ENCODE measurements around the gene RCN2. TPM values are rescaled to one million over a fixed set of nuclear protein-coding genes. Genes with fewer than 3 reads are reported as not detected.
"Not testable (repeated sequence)": the region's sequence is repeated elsewhere in the genome, so short reads cannot be mapped to it uniquely, and the experiment has no call there.

The RCN2 gene
- total and polyA plus RNA-seq, 9 donors, result 51.2 to 131 (median 105) TPM

- DNase-seq, result no peak
- no CpG with 5 or more reads among the region's 1 CpG for WGBS (ENCODE audit: insufficient coverage)
- Histone ChIP-seq H3K9me3 (replicated peaks; ENCODE audit: control insufficient read depth, low read depth, low read length) (no peaks in the 10 kb centered on the region), H3K4me1 (ENCODE audit: control insufficient read depth, insufficient read depth, low read length) (no peaks in the 10 kb centered on the region), H3K27me3 (ENCODE audit: control insufficient read depth, insufficient read depth, low read length) (no peaks in the 10 kb centered on the region), H3K36me3 (ENCODE audit: control insufficient read depth, insufficient read depth, low read length) (peaks cover 8% of the 10 kb centered on the region), H3K4me3 (ENCODE audit: low read length) (no peak overlapping the region), H3K27ac (ENCODE audit: low read length) (no peak overlapping the region)
These were observed 19.7 kb downstream of the RCN2 start for GRCh38 chr15:76951220-76951619.

- Histone ChIP-seq H3K4me3 (ENCODE audit: low read length) (no peak overlapping the region), H3K36me3 (ENCODE audit: control insufficient read depth, insufficient read depth, low read length) (peaks cover 5% of the 10 kb centered on the region), H3K9me3 (replicated peaks; ENCODE audit: control insufficient read depth, low read depth, low read length) (no peaks in the 10 kb centered on the region), H3K27me3 (ENCODE audit: control insufficient read depth, insufficient read depth, low read length) (no peaks in the 10 kb centered on the region), H3K27ac (ENCODE audit: low read length) (no peak overlapping the region), H3K4me1 (ENCODE audit: control insufficient read depth, insufficient read depth, low read length) (no peaks in the 10 kb centered on the region)
- WGBS (ENCODE audit: insufficient coverage), result no CpG with 5 or more reads among the region's 3 CpGs
- no peak for DNase-seq
These were observed 22.4 kb downstream of the RCN2 start for GRCh38 chr15:76953913-76954312.

GRCh38 chr15:76954744-76955143 is 23.2 kb downstream of the RCN2 start:
- DNase-seq, result no peak
- Histone ChIP-seq H3K27ac (ENCODE audit: low read length) (no peak overlapping the region), H3K27me3 (ENCODE audit: control insufficient read depth, insufficient read depth, low read length) (no peaks in the 10 kb centered on the region), H3K36me3 (ENCODE audit: control insufficient read depth, insufficient read depth, low read length) (peaks cover 5% of the 10 kb centered on the region), H3K4me1 (ENCODE audit: control insufficient read depth, insufficient read depth, low read length) (no peaks in the 10 kb centered on the region), H3K4me3 (ENCODE audit: low read length) (no peak overlapping the region), H3K9me3 (replicated peaks; ENCODE audit: control insufficient read depth, low read depth, low read length) (no peaks in the 10 kb centered on the region)
- 0% methylated on average over 1 of the region's 2 CpGs for WGBS (ENCODE audit: insufficient coverage)

- H3K36me3 ChIP-seq (ENCODE audit: control insufficient read depth, insufficient read depth, low read length), result no peaks in the 10 kb centered on the region
These were observed 29.9 kb downstream of the RCN2 start for GRCh38 chr15:76961268-76962011.

GRCh38 chr15:76962337-76963013 is 30.9 kb downstream of the RCN2 start:
- no peak overlapping the region for H3K4me3 ChIP-seq (ENCODE audit: low read length)
- peaks cover 6% of the 10 kb centered on the region for H3K27me3 ChIP-seq (ENCODE audit: control insufficient read depth, insufficient read depth, low read length)
- H3K36me3 ChIP-seq (ENCODE audit: control insufficient read depth, insufficient read depth, low read length), result no peaks in the 10 kb centered on the region
- WGBS (ENCODE audit: insufficient coverage), result 75% methylated on average over 8 of the region's 9 CpGs
- peaks cover 16% of the 10 kb centered on the region for H3K4me1 ChIP-seq (ENCODE audit: control insufficient read depth, insufficient read depth, low read length)
- DNase-seq, result no peak
- no peaks in the 10 kb centered on the region for H3K9me3 ChIP-seq (replicated peaks; ENCODE audit: control insufficient read depth, low read depth, low read length)
- peak overlapping the region; percentile 65 for H3K27ac ChIP-seq (ENCODE audit: low read length)

More at GRCh38 chr15:76961268-76962011, 29.9 kb downstream of the RCN2 start:
- Histone ChIP-seq H3K27me3 (ENCODE audit: control insufficient read depth, insufficient read depth, low read length) (peaks cover 6% of the 10 kb centered on the region), H3K27ac (ENCODE audit: low read length) (peak overlapping the region; percentile 65), H3K4me1 (ENCODE audit: control insufficient read depth, insufficient read depth, low read length) (peaks cover 16% of the 10 kb centered on the region), H3K4me3 (ENCODE audit: low read length) (no peak overlapping the region), H3K9me3 (replicated peaks; ENCODE audit: control insufficient read depth, low read depth, low read length) (no peaks in the 10 kb centered on the region)
- 22% methylated on average over 3 of the region's 6 CpGs for WGBS (ENCODE audit: insufficient coverage)
- peak; percentile 87 for DNase-seq

- H3K36me3 ChIP-seq (ENCODE audit: control insufficient read depth, insufficient read depth, low read length), result no peaks in the 10 kb centered on the region
- H3K4me3 ChIP-seq (ENCODE audit: low read length), result no peak overlapping the region
- peak; percentile 39 for DNase-seq
- peaks cover 6% of the 10 kb centered on the region for H3K27me3 ChIP-seq (ENCODE audit: control insufficient read depth, insufficient read depth, low read length)
- no peaks in the 10 kb centered on the region for H3K9me3 ChIP-seq (replicated peaks; ENCODE audit: control insufficient read depth, low read depth, low read length)
- 36% methylated on average over 9 of the region's 9 CpGs for WGBS (ENCODE audit: insufficient coverage)
- H3K4me1 ChIP-seq (ENCODE audit: control insufficient read depth, insufficient read depth, low read length), result peaks cover 16% of the 10 kb centered on the region
- H3K27ac ChIP-seq (ENCODE audit: low read length), result peak overlapping the region; percentile 65
These were observed 32.0 kb downstream of the RCN2 start for GRCh38 chr15:76963596-76963995.

GRCh38 chr15:76964157-76964556 is 32.6 kb downstream of the RCN2 start:
- no peak overlapping the region for H3K27ac ChIP-seq (ENCODE audit: low read length)
- peaks cover 16% of the 10 kb centered on the region for H3K4me1 ChIP-seq (ENCODE audit: control insufficient read depth, insufficient read depth, low read length)
- peak; percentile 59 for DNase-seq

GRCh38 chr15:76966051-76966450 is 34.5 kb downstream of the RCN2 start:
- not testable (repeated sequence) for DNase-seq; H3K27me3 ChIP-seq (ENCODE audit: control insufficient read depth, insufficient read depth, low read length); H3K4me3 ChIP-seq (ENCODE audit: low read length); H3K27ac ChIP-seq (ENCODE audit: low read length); H3K36me3 ChIP-seq (ENCODE audit: control insufficient read depth, insufficient read depth, low read length); H3K9me3 ChIP-seq (replicated peaks; ENCODE audit: control insufficient read depth, low read depth, low read length)
- 65% methylated on average over 4 of the region's 7 CpGs for WGBS (ENCODE audit: insufficient coverage)
- H3K4me1 ChIP-seq (ENCODE audit: control insufficient read depth, insufficient read depth, low read length), result peaks cover 16% of the 10 kb centered on the region

More at GRCh38 chr15:76964157-76964556, 32.6 kb downstream of the RCN2 start:
- no CpG with 5 or more reads among the region's 5 CpGs for WGBS (ENCODE audit: insufficient coverage)
- Histone ChIP-seq H3K4me3 (ENCODE audit: low read length) (no peak overlapping the region), H3K27me3 (ENCODE audit: control insufficient read depth, insufficient read depth, low read length) (peaks cover 6% of the 10 kb centered on the region), H3K9me3 (replicated peaks; ENCODE audit: control insufficient read depth, low read depth, low read length) (no peaks in the 10 kb centered on the region), H3K36me3 (ENCODE audit: control insufficient read depth, insufficient read depth, low read length) (no peaks in the 10 kb centered on the region)

GRCh38 chr15:76967067-76967466 is 35.5 kb downstream of the RCN2 start:
- no peak overlapping the region for H3K4me3 ChIP-seq (ENCODE audit: low read length)
- no CpG with 5 or more reads among the region's 4 CpGs for WGBS (ENCODE audit: insufficient coverage)
- peaks cover 6% of the 10 kb centered on the region for H3K27me3 ChIP-seq (ENCODE audit: control insufficient read depth, insufficient read depth, low read length)
- H3K9me3 ChIP-seq (replicated peaks; ENCODE audit: control insufficient read depth, low read depth, low read length), result no peaks in the 10 kb centered on the region
- peaks cover 14% of the 10 kb centered on the region for H3K4me1 ChIP-seq (ENCODE audit: control insufficient read depth, insufficient read depth, low read length)
- no peak overlapping the region for H3K27ac ChIP-seq (ENCODE audit: low read length)
- no peaks in the 10 kb centered on the region for H3K36me3 ChIP-seq (ENCODE audit: control insufficient read depth, insufficient read depth, low read length)
- no peak for DNase-seq

- no peak for DNase-seq
- no peaks in the 10 kb centered on the region for H3K36me3 ChIP-seq (ENCODE audit: control insufficient read depth, insufficient read depth, low read length)
- no peak overlapping the region for H3K4me3 ChIP-seq (ENCODE audit: low read length)
- WGBS (ENCODE audit: insufficient coverage), result 100% methylated on average over 1 of the region's 1 CpG
- no peak overlapping the region for H3K27ac ChIP-seq (ENCODE audit: low read length)
- no peaks in the 10 kb centered on the region for H3K9me3 ChIP-seq (replicated peaks; ENCODE audit: control insufficient read depth, low read depth, low read length)
- peaks cover 6% of the 10 kb centered on the region for H3K27me3 ChIP-seq (ENCODE audit: control insufficient read depth, insufficient read depth, low read length)
- peaks cover 15% of the 10 kb centered on the region for H3K4me1 ChIP-seq (ENCODE audit: control insufficient read depth, insufficient read depth, low read length)
These were observed 36.8 kb downstream of the RCN2 start for GRCh38 chr15:76968306-76968705.
